Tongue (tissue), 2 donors: Measurements from ENCODE around the gene GSTO1. TPM values are rescaled to one million over a fixed set of nuclear protein-coding genes. Genes with fewer than 3 reads are reported as not detected.

Source experiments
- DNase-seq: peaks from one replicate; pipeline ENCODE4 v3.0.0-alpha.2; 2015
- total RNA-seq: library from RNA; depleted of rRNA; stranded (reverse); fragments of >200 nt; gene quantifications from one replicate; pipeline ENCODE4 v1.2.3, GENCODE V29; 2014

Gene GSTO1
- total RNA-seq, 1 donor from 2014 or later, result 28.8 TPM

DNA sequence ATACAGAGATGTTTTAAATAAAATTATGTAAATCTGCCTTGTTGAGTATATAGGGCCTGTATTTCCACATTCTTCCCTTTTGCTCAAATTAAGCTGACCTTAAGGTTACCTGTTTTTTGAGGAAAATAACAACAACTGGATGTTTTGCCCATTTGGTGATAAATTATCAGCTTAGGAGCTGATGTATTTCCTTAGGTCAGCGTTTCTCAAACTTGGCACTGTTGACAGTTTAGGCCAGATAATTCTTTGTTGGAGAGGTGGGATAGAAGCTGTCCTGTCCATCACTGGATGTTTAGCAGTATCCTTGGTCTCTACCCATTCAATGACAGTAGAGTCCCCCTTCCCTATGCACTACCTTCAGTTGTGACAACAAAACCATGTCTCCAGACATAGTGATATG, 21.5 kb downstream of the GSTO1 start:
- DNase-seq, result no peak

DNA sequence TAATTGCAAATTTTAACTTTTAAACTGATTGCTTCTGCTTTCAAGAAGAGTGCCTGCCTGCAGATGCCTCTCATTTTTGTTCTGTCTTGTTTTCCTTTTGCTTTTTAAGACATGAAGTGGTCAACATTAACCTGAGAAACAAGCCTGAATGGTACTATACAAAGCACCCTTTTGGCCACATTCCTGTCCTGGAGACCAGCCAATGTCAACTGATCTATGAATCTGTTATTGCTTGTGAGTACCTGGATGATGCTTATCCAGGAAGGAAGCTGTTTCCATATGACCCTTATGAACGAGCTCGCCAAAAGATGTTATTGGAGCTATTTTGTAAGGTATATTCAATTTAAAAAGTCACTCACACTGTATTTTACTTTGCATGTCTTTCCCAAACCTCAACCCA, 23.1 kb downstream of the GSTO1 start:
- no peak for DNase-seq

DNA sequence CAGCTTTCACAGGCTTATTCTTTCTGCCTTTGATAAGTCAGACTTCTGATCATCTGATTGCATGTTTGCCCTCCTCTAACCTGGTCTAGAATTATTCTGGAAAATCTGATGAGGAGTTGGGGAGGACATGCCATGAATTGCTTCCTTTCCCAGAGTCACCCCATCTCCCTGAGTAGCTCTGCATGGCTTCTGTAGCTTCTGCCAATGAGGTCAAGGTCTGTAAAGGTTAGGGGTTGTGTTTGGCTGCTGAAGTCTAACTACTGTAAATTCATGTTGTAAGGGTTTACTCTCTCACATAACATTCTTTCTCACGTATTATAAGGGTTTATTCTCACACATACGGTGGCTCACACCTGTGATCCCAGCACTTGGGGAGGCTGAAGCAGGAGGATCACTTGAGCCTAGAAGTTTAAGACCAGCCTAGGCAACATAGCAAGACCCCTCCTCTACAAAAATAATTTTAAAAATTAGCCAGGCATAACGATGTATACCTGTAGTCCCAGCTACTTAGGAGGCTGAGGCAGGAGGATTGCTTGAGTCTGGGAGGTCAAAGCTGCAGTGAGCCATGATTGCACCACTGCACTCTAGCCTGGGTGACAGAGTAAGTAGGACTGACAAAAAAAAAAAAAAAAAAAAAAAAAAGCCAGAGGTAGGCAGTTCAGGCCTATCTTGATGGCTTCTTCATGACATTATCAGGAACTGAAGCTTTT, 25.0 kb downstream of the GSTO1 start:
- no peak for DNase-seq

DNA sequence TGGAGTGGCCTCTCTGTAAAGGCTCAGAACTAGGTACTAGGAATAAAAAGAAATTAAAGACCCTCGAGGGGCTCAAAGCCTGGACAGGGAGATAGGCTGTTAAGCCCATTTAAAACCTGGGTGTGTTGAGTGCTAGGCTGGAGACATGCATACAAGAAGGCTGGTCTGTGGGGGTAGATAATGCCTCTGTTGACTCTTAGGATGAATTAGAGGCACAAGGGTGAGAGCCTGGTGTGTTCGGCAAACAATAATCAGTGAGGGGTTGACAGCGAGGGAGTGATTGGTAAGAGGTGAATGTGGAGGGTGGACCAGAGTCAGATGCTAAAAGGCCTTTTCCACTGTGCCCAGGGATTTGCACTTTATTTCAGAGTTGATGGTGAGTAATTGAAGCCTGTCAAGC, 27.0 kb downstream of the GSTO1 start:
- no peak for DNase-seq

DNA sequence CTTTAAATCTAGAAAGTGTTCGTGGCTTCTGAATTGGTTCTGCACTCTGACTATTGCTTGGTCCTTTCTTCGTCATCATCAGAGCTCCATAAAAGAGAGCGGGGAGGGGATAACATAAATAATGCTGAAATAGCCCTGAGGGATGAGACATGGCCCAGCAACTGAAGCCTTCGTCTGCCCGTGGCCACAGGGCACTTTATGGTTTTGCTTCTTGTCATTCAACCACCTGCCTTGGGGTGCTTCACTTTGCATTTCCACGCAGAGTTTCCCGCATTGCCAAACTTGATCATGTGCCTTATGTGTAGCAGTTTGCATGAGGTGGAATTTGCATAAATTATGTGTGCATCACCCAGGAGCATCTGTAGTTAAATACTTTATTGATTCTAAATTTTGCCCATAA, 30.2 kb downstream of the GSTO1 start:
- DNase-seq, result no peak

DNA sequence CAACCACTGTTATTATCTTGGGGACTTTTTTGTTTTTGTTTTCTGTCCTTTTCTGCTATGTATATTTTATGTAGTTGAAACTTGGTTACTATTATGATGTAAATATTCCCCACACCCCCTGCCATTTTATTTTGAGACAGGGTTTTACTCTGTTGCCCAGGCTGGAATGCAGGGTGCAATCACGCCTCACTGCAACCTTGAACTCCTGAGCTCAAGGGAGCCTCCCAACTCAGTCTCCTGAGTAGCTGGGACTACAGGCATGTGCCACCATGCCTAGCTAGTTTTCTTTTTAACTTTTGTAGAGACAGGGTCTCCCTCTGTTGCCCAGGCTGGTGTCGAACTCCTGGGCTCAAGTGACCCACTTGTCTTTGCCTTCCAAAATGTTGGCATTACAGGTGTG, 32.2 kb downstream of the GSTO1 start:
- no peak for DNase-seq

DNA sequence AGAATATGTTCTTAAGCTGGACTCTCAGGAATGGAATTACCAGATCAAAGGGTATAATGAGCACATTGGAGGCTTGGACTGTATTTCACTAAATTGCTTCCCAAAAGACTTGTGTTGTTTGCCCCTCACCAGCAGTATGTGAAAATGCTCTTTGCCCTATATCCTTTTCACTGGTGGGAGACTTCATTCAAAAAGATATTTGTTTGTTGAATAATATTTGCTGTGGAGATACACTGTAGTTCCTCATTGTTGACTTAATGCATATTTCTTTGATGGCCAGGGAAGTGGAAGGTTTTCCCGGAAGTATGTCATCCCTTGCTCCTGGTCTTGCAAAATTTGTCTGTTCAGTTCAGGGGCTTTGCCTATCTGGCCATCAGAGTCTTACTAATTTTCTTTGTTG, 33.7 kb downstream of the GSTO1 start:
- DNase-seq, result no peak

DNA sequence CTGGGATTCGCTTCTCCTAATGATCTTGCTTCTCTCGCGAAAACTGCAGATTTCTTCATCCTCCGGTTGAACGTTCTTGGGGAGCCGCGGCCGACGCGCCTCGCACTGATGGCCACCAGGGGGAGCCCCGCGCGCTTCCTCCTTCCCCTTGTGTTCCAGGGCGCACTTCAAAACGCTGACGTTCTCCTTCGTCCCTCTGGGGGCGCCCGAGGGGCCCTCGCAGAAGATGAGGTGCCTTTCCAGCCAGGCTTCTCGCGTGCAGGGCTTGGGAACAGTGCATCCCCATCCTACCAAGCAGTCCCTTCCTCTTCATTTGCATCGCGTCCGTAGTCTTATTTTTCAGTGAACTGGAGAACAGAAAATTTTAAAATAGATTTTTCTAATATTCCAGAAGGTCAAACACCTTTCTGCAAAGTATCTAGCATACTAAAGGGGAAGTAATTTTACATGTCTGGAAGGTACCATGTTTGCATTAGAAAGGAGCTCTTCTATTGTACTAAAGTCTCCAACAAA, 36.8 kb downstream of the GSTO1 start:
- peak; percentile 96 for DNase-seq

DNA sequence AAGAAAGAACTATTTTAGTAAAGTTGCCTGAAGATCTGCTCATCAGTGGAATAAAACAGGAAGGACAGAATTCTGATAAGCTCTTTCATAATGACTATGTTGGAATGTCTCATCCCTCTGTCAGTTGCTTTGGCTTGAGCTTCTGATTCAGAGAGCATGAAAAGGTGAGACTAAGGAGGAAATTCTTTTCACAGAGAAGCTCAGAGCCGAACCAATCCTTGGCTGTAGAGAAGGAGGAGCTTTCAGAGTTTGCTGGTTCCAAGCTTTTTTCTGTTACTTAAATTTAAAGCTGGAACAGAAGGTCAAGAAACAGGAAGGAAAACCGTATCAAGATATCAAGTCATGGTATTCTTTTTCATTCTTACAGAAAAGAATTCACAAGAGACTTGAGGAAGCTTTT, 38.3 kb downstream of the GSTO1 start:
- DNase-seq, result no peak

DNA sequence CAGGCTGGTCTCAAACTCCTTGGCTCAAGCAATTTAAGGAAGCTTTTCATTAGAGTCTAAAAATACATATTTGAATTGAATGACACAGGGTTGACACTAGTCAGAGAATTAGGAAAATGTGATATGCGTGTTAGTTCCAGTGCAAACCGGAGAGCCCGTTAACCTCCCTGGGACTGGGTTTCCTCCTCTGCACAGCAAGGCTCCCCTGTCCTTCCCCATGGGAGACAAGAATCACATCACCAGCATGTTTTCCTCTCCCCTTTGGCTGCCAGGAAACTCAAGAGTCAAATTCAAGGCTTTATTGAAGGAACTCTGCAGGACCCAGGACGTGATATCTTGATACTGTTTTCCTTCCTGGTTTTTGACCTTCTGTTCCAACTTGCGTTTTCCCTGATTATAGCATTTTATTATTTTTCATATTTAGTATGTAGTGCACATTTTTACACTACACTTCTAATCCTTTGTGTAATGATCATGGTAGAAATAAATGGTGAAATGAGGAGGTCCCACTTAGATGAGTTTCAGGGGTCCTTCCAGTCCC, 39.2 kb downstream of the GSTO1 start:
- DNase-seq, result no peak

DNA sequence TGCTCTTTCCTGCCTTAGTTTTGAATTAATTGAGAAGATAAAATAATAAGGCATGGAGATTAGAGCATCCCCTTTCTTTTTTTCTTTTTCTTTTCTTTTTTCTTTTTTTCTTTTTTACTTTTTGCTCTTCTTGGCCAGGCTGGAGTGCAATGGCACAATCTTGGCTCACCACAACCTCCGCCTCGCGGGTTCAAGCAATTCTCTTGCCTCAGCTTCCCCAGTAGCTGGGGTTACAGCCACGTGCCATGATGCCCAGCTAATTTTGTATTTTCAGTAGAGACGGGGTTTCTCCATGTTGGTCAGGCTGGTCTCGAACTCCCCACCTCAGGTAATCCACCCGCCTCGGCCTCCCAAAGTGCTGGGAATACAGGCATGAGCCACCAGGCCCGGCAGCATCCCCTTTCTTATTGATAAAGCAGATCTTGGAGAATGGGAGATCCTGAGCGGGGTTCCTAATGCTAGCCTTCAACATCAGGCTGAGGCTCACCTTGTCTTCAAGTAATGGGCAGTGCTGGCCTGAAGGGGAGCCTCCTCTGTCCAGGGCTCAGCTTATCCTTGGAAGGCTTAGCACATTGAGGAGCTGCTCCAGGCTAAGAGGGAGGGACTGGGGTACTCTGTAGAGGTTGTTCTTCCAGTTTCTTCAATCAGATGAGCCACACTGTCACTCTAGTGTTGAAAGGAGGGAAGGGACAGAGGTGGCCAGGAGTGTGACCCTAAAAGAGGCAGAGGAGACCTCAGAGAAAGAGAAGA, 42.2 kb downstream of the GSTO1 start:
- DNase-seq, result no peak

DNA sequence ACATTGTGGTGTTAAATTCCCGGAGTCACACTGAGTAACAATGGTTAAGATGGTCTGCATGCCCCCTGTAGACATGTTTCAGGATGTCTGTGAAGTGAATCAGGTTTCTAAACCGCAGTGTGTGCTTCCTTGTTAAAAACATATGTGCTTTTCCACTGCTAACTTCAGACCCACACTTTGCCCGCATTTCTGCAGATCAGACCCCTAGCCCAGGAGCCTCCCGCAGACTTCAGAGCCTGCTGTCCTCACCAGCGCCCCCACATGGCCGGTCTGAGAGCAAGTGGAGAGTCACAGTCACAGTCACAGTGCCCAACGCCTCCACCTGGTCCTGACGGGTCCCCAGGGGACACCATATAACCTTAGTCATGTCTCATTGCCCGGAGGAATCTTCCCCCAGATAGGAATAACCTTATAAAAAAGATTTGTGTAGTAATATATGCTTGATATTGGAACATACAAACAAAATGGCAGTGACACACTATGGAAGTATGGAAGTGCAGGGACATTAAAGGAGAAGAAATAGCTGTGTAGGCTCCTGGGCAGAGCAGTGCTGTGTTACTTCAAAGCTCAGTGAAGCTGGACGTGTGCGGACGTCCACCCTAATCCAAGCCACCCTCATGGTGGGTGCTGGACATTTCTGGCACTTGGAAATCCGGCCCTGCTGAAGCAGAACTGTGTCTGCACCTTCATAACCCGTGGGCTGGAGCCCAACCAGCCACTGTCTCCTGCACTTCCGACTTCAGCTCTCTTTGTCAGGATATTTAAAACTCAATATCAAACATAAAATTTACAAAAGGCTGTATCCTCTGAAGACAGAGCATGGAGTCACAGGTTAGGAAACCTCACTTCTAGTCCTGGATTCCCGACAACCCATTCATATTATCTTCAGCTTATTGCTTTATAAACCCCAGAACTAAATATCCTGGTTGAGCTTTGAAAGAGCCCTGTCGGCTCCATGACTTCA, 43.3 kb downstream of the GSTO1 start:
- no peak for DNase-seq

DNA sequence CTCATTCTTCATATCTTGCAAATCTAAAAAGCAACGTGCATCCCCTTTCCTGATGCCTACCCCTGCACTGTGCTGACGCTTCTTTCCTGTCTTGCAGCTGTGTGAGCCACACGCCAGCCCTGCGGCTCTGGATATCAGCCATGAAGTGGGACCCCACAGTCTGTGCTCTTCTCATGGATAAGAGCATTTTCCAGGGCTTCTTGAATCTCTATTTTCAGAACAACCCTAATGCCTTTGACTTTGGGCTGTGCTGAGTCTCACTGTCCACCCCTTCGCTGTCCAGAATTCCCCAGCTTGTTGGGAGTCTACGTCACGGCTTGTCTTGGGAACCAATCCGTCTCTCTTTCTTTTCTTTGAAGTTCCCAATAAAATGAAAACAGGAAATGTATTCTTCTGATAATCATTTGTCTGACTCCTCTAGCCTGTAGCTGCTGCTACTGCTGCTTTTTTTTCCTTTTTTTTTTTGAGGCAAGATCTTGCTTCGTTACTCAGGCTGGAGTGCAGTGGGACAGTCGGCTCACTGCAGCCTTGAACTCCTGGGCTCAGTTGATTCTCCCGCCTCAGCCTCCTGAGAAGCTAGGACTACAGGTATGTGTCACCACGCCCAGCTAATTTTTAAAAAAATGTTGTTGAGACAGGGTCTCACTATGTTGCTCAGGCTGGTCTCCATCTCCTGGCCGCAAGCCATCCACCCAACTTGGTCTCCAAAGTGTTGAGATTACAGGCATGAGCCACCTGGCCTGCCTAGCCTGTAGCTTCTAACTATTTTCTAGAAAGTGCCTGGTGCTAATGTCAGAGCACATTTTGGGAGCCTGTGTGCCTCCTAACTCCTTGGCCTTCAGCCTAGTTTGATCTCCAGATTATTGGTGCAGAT, 44.6 kb downstream of the GSTO1 start:
- DNase-seq, result no peak

DNA sequence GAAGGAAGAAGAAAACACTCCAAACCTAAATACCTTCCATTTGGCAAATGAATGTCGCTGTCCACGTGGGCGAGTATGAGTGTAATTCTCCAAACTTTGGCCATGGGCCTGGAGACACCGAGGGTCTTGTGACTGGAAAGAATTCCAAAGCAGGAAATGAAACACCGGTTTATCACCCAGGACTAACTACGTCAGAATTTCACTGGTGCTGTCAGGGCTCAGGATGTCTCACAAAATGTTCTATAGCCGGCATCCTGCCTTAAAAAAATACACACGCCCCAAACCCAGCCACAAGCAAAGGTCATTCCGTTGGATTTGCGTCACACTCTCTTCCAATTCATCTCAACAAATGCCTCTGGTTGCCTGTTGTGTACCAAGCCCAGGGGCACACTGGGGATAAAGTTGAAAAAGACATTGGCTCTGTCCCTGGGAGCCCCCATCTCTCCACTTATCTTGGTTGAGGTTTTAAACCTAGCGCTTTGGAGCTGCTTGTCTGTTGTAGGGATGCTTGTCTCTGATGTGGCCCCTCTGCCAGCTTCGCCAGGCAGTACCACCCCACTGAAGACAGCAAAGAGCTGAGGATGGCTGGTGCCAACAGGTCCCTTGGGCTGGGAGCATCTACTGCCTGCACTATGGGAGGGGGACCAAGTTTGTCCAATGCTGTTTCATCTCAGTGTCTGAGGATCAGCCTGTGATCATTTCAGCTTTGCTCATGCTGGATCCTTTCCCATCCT, 45.5 kb downstream of the GSTO1 start:
- DNase-seq, result no peak

DNA sequence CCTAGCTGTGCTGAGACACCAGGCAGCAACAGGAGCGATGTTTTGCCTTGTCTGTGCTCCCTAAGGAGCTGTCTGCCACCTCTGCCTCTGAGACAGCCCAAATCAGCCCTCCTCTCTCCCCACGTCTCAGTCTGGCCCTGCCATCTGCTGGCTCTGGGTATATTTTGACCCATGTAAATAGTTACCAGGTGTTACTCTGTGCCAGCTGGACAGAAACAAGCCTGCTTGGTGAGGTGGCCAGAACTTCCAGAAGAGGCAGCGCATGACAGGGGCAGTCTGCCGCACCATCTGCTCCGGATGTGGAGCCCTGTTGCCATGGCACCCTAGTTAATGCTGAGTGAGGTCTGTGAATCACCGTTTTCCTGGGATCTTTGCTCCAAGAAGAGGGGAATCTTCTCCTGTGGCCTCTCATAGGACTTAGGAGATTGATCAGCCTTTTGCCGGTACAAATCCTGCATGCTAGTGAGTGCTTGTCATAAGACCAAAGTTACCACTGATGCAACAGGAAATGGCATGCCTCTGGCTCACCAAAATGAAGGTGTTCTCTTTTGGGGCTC, 46.1 kb downstream of the GSTO1 start:
- DNase-seq, result peak; percentile 84

DNA sequence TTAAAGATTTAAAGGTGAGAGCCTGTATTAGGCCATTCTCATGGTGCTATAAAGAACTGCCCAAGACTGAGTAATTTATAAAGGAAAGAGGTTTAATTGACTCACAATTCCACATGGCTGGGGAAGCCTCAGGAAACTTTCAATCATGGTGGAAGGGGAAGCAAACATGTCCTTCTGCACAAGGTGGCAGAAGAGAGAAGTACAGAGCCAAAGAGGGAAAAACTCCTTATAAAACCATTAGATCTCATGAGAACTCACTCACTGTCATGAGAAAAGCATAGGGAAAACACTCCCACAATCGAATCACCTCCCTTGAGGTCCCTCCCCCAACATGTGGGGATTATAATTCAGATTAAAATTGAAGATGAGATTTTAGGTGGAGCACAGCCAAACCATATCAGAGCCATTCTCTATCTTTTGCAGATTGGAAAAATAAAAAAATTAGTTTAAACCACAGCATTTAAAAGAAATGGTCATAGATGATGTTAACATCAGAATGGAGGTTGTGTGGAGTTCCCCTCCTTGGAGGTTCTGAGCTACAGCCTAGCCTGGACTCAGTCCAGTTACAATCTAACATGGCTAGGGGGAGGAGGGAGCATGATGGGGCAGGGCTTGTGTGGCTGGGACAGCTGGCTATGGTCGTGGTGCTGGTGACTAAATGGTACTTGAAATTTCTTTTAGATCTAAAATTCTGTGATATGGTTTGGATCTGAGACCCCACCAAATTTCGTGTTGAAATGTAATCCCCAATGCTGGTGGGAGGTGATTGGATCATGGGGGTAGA, 47.4 kb downstream of the GSTO1 start:
- DNase-seq, result no peak

DNA sequence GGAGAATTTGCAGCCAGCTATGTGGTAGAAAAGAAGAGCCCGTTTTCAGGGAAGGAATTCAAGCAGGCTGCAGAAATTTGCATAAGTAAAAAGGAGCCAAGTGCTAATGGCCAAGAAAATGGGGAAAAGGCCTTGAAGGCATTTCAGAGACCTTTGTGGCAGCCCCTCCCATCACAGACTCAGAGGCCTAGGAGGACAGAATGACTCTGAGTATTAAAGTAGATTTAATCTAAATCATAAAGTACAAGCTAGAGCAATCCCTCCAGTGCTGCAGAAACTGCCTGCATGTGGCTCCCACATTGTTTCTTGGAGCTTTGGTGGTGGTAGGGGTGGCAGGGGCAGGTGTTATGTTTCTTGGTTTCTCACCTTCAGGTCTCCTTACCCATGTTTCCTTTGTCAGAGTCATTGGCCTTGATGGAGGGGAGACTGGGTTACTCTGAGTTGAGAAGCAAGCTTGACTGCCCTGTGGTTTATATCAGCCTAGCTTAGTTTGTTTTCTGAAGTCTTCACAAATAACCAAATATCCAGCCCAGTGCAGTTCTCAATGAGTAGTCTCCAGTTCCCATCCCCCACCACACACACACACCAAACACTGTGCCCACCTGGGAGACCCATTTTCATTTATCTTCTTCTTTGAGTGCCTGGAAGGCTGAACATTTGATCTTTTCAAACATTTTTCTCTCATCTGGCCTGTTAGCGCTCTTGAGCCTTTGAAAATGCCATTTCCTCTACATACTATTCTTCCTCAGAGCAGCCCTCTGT, 49.1 kb downstream of the GSTO1 start:
- DNase-seq, result no peak

DNA sequence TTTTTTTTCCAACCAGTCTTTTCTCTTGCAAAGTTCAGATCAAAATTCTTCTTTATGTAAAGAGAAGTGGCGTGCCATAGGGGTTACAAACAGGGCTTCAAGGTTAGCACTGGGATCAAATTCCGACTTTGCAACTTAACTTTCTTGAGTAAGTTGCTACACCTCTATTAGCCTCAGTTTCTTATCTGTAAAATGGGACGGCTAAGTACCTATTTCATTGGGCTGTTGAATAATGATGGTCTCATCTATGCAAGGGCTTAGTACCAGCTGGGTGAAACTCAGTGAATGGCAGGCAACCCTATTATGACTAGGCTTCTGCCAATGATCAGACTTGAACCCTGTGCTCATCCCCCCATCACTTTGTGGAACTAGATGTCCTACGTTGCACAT, 49.7 kb downstream of the GSTO1 start:
- DNase-seq, result no peak

DNA sequence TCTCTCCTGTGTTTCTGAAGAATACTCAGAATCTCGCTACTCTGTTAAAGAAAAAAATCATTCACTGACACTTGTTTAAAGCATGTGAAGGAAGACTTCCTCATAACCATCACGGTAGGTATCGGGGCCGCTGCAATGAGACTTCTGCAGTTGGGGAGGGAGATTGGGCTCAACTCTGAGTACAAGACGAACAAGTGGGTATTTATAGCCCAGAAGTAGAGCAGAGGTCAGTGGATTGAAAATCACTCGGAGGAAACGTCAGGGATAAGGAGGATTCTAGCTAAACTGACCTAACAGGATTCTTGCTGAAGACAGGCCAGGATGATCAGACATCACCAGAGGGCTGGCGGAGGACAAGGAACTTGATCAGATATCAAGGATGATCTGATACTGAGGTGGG, 50.2 kb downstream of the GSTO1 start:
- no peak for DNase-seq
